Middle frontal gyrus (tissue), 1 donor: ENCODE results near the gene CLASP1.

Experiments used
- DNase-seq: peaks from one replicate; pipeline ENCODE4 v3.0.0-alpha.2; 2015; ENCODE audit warnings: low spot score; ENCODE audit errors: extremely low spot score

CLASP1 gene

DNA sequence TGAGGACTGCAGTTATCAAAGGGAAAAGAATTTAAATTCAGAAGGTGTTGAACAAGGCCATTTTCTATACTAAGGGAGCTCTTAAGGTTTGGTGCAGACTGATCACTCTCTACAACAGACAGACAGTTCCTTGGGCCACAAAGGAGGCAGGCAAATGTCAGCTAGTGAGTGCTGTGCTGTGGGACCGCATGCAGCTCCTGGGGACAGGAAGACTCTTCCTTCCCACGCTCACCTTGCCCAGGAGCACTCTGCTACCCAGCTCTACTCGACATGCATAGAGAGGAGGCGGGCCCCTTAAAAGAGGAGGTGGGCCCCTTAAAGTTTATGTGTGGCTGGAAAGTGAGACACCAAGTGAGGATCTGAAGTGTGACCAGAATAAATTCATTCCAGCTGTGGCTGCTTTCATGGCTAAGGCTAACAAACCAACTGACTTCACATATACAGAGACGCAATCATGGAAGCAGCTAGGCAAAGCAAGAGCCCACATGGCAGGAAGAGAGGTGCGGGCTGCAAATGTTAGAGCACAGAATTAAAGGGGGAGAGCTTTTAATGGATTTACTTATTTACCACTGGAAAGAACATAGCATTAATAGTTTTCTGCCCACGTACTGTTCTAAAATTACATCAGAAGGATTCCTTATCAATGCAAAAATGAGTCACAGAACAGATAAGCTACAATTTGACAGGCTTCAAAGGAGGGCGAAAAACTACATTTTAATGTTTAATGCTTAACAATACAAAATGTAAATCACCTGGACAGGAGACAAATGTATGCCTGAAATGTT is 220.0 kb downstream of the CLASP1 start:
- DNase-seq: no peak

- DNase-seq: no peak
Measured at GRCh38 chr2:121427187-121427689, 222.0 kb downstream of the CLASP1 start.

- no peak for DNase-seq
Measured at GRCh38 chr2:121420486-121420885, 228.8 kb downstream of the CLASP1 start.

- DNase-seq: no peak
Measured at GRCh38 chr2:121419081-121419699, 230.1 kb downstream of the CLASP1 start.

DNA sequence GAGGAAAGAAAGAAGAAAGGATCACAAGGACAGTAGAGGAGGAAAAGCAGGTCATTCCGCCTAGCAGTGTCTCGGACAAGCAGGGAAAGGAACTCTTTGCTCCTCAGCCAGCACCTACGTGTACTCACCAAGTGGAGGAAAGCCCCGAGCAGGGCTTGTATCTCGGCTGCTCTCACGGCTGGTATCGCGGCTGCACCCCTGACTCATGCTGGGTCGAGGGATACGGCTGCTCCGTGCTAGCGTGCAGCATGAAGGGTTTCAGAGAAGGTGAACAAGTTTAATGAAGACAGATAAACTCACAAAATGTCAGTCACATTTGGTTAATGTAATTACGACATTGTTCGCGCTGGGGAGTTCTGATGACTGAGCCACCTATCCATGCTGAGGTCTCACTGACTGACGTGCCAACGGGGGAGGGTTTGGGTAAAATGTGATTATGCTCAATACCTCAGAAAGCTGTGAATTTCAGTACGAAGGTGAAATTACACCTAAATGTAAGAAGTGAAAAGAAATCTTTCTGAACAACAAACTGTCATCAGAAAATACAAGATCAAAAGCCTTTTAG is 230.7 kb downstream of the CLASP1 start:
- DNase-seq: no peak

DNA sequence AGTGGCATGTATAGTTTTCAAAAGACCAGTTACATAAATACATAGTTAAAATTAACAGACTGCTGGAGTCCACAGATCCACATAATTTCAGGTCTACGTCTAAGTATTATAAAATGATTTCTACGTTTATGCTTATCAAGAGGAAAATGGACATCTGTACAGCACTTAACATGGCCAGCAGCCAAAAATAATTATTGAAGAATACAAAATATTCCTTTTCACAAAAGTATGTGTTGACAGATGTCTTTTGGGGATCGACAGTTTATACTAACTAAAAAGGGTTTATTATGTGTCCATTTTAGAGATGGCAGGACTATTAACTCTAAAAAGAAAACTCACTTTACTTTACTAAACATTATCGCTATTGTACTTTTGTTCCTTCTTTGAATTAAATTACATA is 231.4 kb downstream of the CLASP1 start:
- no peak for DNase-seq

DNA sequence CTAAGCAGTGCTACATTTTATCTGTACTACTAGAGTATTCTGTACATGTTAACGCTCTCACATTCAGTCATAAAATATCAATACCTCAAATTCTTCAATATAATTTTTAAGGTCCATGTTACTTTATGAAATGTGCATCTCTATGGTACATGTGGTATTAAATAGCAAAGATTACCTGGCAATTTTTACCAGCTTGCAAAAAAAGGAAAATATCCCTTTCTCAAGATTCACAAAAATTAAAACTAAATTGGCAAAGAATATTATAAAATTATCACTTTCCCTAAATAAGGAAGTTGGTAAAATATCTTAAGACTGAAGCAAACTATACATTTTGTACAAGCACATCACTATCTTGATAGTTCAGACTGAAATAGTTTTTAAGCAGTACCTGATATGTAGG is 233.5 kb downstream of the CLASP1 start:
- DNase-seq: no peak

GRCh38 chr2:121412349-121412748 is 236.9 kb downstream of the CLASP1 start:
- no peak for DNase-seq

GRCh38 chr2:121409966-121410365 is 239.3 kb downstream of the CLASP1 start:
- no peak for DNase-seq

GRCh38 chr2:121409388-121409787 is 239.9 kb downstream of the CLASP1 start:
- no peak for DNase-seq

GRCh38 chr2:121408641-121409040 is 240.6 kb downstream of the CLASP1 start:
- DNase-seq: no peak

DNA sequence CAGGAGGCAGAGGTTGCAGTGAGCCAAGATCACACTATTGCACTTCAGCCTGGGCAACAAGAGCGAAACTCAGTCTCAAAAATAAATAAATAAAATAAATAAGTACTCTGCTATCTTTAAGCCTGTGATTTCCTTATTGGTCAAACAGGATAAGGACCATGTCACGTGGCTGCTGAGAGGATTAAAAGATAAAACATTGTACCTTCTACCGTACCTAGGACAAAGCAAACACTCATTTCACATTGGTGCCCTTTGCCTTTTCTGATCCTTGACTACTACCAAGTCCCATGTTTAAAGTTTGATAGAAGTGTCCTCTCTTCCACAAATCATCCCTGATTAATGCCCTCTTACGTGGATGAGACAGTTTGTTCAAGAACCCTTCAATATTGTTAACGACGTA is 244.0 kb downstream of the CLASP1 start:
- DNase-seq: no peak

DNA sequence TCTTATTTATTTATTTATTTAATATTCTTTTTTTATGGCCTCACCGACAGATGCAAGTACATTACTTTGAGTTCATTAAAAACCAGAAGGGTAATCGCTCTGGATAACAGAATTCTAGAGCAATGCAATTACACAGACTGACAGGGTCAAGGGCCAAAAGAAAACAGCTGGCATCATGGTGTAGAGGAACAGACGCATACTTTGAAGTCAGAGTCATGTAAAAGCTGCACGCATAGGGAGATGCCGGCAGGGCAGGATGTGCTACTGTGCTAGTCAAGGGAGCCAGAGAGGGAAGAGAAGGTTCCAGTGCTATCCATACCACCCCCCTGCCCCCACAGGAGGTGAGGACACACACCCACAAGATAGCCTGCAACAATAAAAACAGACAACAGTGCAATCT is 249.1 kb downstream of the CLASP1 start:
- no peak for DNase-seq

DNA sequence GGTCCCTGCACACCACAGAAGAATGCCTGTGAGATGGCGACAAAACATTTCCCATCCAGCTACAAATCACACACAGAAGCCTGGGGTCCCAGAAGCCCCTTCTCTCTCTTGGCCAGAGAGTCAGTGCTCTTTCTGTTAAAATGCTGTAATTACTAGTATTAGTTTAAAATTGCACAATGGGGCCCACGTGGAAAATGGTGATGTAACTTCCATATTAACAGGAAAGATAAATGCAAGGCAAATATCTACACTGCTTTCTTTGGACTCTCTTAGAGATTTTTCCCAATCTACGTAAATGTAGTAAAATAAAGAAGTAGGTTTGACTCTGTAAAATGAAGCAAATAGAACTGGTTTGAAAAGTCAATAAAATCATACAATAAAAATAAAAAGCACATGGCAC is 250.4 kb downstream of the CLASP1 start:
- no peak for DNase-seq

GRCh38 chr2:121390082-121390692 is 259.1 kb downstream of the CLASP1 start:
- no peak for DNase-seq

DNA sequence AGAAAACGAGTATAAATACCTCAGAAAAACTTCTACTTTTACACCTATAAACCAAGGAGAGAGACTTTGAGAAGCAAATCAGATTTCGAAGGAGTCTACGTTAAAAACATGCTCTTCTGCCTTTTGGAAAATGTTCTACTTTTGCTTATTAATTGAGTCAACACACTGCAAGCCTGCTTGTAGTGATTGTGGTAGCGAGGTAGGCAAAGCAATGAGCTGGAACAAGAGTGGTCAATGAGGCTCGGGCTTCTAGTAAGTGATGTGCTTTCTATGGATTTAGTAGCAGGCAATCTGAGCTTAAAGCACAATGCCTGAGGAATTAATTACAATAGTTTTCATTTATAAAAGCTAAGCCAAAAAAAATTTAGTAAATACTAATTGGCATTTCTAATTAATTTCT is 260.9 kb downstream of the CLASP1 start:
- DNase-seq: no peak

DNA sequence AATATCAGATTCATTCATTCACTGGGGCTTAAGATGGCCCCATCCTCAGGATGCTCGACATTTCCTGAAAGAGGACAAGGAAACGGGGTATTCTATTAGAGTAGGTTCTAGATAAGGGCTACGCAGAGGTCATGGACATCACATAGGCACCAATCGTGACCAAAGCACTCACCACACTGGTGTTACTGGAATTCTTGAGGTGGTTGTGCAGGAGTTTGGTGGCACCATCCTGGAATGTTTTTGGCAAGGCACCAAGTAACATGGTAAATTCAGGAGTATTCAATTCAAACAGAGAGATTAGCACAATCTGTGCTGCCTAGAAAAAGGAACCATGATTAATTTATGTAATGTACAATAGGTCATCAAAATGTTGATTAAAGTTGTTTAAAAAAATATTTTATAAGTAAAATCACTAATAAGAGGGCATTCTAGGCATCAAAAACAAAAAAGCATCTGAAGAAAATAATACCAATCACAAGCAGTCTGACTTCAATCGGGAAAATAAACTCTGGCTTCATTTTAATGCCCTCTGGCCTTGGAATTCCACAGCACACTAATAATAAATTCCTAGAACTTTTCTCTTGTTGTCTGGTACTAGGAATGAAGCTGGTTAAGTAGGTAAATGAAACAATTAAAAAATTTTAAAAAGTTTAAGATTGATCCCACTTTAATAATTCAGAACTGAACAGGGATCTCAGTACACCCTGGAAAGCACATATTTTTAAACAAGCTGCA is 261.5 kb downstream of the CLASP1 start:
- DNase-seq: no peak

- no peak for DNase-seq
Measured at GRCh38 chr2:121386707-121387106, 262.6 kb downstream of the CLASP1 start.

GRCh38 chr2:121386102-121386501 is 263.2 kb downstream of the CLASP1 start:
- DNase-seq: no peak

DNA sequence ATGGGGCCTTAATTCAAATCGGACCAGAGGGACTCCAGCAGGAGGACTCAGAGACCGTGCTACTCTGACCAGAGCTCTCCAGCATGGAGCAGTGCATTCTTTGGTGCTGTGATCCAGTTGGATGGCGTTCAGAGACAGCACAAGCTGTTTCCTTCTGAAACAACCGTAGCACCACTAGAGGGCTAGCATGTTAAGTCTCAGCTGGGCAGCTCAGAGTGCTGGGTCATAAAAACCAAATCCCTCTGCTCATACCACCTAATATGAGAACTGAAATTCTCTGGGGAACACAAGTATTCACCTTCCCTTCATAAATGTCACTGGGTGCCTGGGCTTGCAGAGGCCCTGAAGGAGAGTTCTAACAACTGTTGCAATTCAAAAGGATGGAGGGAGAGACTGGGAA is 266.5 kb downstream of the CLASP1 start:
- DNase-seq: no peak

- DNase-seq: no peak
Measured at GRCh38 chr2:121377646-121378045, 271.6 kb downstream of the CLASP1 start.
